CMK (cell line): ENCODE measurements around the gene EIF4H.
"Not testable (repeated sequence)": the region's sequence is repeated elsewhere in the genome, so short reads cannot be mapped to it uniquely, and the experiment has no call there.

ENCODE experiments used
- DNase-seq: peaks from one replicate; pipeline ENCODE4 v3.0.0-alpha.2; 2010; ENCODE audit warnings: low read depth

The EIF4H gene

GRCh38 chr7:74175340-74175739, 1.2 kb downstream of the EIF4H start:
- DNase-seq = no peak

- no peak for DNase-seq
Measured at GRCh38 chr7:74176555-74176954, 2.4 kb downstream of the EIF4H start.

DNA sequence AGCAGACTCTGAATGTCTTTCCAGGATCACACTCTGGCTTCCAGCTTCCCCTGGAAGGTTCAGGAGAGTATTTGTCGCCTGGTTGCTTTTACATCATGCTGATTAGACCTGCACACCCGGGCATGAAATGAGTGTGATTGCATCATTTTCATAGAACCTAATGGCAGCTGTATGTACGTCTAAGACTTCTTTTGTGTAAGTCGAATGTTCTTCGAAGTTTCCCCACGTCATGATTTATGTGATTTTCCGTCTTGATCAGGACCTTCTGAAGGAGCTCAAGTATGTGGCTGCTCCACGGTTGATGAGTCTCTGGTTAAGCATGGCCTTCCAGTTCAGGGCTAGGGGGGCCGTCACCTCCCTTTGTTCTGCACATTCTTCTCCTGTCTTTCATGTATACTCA, 4.5 kb downstream of the EIF4H start:
- no peak for DNase-seq

DNA sequence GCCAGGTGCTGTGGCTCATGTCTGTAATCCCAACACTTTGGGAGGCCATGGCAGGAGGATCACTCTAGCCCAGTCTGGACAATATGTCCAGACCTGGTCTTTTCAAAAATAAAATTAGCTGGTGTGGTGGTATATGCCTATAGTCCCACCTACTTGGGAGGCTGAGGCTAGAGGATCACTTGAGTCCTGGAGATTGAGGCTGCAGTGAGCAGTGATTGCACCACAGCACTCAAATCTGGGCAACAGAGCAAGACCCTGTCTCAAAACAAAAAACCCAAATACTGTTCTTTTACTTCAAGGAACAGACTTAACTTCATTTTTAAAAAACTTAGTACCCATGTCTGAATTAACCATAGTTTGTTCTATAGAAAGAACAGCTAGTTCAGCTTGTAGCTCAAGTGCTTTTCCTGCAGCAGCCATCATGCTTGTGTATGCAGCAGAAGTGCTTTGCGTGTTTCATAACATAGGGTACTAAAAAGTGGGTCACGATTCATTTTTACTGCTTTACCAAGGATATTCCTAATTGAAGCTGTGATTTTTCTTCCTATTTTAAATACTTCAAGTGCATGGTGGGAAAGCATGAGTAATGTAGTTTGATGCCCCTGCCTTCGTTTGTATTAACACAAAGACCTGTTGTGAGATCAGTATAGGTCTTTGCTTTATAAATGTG, 5.9 kb downstream of the EIF4H start:
- no peak for DNase-seq

- DNase-seq = no peak
Measured at GRCh38 chr7:74180866-74181265, 6.7 kb downstream of the EIF4H start.

GRCh38 chr7:74181821-74182220, 7.7 kb downstream of the EIF4H start:
- DNase-seq = no peak

- no peak for DNase-seq
Measured at GRCh38 chr7:74182453-74183090, 8.4 kb downstream of the EIF4H start.

DNA sequence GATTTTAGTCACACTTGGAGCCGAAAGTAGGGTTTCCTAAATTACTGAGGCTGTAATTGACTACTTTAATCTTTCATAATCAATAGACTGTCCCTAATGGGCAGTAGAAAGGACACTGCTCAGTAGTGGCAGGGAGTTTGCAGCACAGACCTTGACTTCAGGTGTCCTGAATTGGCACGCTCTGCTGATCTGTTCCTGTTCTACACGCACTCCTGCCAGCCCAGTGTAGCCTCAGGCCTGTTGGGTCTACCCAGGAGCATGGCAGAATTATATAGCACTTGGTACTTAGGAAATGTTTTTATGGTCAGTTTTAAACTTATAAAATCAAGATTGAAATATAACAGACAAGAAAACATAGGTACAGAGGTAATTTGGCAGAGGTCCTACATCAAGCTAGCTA, 9.0 kb downstream of the EIF4H start:
- DNase-seq = no peak

DNA sequence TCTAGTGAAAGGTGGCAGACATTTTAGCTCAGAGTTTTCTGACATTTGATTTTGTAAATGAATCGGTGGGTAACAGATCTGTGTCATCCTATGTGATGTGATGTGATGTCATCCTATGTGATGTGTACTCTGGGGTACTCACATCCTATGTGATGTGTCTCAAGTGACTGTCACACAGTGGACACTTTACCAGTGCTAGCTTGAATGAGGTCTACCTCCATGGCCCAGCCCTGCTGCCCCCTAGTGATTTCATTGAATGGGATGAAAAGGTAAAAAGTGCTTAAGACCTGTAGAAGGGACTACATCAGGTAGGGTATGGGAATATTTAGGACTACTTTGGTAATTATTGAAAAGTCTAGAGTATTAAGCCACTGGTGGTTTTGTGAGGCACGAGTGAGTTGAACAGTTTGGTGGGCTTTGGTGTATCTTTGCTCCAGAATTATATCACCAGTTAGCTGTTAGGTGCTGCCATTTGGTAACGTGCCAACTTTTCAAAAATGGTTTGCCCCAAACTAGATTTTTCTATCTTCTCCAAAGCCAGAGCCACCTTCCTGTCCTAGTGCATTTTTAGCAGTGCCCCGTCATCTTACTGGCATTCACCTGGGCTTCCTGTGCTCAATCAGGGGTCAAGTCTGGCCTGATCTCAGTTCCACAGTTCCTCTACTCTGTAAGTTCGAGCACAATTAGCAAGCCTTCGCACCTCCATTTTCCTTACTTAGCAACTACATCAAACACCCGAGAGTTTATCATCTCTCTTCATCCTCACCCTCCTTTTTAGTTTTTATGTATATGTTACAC, 9.7 kb downstream of the EIF4H start:
- DNase-seq = no peak

- no peak for DNase-seq
Measured at GRCh38 chr7:74185016-74185415, 10.9 kb downstream of the EIF4H start.

GRCh38 chr7:74185636-74186035, 11.5 kb downstream of the EIF4H start:
- no peak for DNase-seq

DNA sequence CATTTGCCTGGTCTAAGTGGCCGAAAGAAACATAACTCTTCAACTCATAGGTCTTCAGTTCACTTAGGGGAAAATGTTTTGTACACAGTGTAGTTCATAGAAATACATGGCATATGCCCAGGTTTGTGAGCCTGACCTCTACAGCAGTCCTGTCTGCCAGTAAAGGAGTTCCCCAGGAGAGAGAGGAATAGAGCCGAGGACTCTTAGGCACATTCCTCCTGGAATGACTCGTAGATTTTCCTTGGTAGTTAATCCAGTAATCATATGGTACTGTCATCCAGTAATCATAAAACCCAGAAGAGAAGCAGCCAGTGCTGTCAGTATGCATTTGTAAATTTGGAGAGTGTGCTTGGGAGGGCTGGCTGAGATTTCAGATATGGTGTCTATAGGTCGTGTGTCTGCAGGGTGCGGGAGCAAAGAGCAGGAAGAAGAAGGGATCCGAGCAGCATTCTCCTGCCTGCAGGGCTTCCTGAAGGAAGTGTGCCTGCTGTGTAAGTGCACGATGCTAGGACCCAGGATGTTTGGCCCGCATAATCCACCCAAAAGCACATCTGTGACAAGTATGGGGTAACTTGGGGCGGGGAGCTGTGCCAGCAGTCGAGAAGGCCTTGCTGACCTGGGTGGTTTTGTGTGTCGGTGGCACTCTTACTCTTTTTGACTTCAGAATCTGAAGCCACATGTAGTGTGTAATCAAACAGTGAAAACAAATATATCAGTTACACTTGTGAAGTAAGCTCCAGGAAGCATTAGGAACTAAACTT, 13.9 kb downstream of the EIF4H start:
- no peak for DNase-seq

DNA sequence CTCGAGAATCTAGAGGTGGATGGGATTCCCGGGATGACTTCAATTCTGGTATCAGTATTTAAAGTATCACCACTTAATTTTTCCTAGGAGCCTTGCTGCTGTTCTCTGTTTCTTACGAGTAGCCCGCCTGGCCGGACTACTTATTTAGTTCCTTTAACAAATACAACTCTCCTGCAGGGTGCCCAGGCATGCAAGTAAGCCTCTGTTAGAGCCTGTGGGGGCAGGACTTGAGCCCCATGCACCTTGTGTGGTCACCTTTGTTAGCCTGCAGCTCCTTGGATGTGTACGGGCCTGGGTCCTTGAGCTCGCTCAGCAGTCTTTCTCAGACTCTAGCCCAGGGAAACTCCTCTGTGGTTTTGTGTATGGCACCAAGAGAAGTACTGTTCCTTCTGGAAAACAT, 16.1 kb downstream of the EIF4H start:
- no peak for DNase-seq

GRCh38 chr7:74191231-74191630, 17.1 kb downstream of the EIF4H start:
- DNase-seq = no peak

- no peak for DNase-seq
Measured at GRCh38 chr7:74193054-74193453, 18.9 kb downstream of the EIF4H start.

GRCh38 chr7:74193913-74194312, 19.8 kb downstream of the EIF4H start:
- DNase-seq = no peak

DNA sequence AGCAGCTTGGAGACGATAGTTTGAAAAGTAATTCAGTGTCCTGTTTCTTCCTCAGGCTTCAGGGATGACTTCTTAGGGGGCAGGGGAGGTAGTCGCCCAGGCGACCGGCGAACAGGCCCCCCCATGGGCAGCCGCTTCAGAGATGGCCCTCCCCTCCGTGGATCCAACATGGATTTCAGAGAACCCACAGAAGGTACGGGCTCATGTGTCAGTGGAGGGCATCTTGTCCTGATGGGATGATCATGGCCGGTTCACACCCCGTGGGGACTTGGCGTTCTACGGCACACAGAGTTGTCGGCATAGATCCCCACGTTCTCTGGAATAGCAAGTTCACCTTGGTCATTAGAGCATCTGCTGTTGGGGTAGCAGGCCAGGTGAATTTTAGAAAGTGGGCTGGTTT, 20.5 kb downstream of the EIF4H start:
- DNase-seq = no peak

DNA sequence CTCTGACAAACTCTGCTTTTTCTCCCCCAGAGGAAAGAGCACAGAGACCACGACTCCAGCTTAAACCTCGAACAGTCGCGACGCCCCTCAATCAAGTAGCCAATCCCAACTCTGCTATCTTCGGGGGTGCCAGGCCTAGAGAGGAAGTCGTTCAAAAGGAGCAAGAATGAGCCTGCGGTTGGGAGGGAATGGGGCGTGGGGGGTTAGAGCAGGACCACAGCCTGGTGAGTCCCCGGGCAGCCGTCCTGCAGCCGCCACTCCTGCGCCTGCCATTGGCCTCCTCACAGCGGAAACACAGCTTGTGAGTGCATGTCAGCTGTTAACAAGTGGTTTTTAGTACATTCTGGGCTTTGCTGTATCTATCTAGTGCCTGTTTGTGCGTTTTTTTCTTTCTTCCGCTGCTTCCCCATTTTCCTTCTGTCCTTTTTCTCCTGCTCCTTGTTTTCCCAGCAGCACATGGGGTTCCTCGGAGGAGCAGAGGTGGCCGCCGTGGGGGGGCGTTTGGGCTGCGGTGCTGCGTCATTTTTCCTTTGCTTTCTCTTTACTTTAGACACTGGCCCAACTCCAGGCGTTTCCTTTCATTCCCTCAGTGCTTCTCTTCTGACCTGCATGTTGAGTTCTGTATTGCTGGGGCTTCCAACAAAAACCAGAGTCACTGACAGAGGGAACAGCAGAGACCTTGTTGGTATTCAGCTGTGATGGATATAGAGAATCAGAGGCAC, 21.1 kb downstream of the EIF4H start:
- not testable (repeated sequence) for DNase-seq

DNA sequence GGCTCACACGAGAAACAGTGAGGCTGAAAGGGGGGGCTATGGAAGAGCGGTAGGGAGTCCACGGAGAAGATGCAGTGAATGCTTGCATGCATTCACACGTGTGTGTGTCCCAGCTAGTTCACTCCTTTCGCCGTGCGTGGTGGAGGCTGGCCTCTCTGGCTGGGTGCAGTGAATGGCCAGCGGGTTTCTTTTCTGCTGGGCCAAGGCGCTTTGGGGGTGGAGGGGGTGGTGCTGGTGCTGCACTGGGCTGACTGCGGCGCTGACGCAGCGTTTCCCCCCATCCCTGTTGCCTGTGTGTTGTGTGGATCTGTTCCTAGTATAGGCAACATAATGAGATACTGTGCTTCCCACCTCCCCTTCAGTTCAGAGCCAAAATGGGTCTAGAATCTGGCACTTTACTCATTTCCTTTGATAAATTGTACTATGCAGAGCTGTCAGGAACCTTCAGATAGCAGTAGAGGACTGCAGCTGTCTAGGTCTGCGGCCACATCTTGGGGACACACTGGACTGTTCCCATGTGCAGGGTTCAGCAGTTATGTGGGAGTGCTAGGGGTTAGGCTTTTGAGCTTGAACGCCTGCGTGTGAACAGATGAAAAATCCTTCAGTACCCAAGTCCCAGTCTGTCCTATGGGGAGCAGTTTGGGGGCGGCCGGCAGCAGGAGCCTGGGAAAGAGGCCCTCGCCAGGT, 22.0 kb downstream of the EIF4H start:
- DNase-seq = not testable (repeated sequence)

DNA sequence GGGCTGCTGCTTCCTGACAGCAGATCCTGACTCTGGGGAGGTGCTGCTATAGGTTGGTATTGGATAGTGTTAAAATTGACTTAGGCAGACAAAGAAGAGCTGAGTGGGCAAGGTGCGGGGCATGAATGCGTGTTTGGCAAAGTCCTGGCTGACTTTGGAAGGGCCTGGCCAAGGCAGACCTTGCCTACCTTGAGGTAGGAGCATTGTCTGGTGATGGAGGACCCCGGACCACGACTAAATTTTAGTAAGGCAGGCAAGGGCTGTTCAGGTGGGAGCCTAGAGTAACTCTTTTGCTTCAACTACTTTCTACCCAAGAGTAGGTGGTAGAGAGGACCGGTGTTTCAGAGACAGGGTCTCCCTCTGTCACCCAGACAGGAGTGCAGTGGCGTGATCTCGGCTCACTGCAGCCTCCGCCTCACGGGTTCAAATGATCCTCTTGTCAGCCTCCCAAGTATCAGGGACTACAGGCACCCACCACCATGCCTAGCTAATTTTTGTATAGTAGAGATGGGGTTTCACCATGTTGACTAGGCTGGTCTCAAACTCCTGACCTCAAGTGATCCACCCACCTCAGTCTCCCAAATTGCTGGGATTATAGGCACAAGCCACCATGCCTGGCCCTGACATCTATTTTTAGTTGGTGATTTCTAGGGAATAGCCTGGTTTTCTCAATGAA, 23.4 kb downstream of the EIF4H start:
- DNase-seq = no peak
